NCI-H1092 (cell line): ENCODE measurements around the gene PDCD1LG2.
"Not testable (repeated sequence)": the region's sequence is repeated elsewhere in the genome, so short reads cannot be mapped to it uniquely, and the experiment has no call there.

ENCODE experiments used
- DNase-seq: peaks from one replicate; lab custom pipeline; 2025; lab: John Stamatoyannopoulos, UW

PDCD1LG2 gene

DNA sequence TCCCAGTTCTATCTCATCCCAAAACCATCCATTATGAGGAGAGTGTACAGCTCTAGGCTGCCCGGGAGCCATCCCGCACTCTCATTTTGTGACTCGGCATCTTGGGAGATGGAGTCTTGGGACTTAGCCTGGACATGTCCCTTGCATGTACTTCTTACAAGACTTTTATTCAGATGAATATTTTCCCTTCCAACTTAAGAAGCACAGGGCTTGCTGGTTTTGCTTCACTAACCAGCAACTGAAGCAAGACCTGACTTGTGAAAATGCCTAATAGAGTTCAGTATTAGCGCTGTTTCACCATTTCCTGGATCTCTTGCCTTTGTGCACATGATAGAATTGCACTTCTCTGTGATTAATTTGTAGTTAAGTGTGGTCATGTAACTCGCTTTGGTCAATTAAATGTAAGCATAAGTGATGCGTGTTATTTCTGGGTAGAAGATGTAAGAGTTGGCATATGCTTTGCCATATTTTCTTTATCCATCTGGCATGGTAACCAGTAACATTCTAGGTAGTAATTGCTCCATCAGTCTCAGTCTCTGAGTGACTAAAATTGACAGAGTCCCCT lies 55.8 kb downstream of the PDCD1LG2 start:
- DNase-seq: no peak

- DNase-seq: no peak
Measured at GRCh38 chr9:5568868-5569267, 58.5 kb downstream of the PDCD1LG2 start.

DNA sequence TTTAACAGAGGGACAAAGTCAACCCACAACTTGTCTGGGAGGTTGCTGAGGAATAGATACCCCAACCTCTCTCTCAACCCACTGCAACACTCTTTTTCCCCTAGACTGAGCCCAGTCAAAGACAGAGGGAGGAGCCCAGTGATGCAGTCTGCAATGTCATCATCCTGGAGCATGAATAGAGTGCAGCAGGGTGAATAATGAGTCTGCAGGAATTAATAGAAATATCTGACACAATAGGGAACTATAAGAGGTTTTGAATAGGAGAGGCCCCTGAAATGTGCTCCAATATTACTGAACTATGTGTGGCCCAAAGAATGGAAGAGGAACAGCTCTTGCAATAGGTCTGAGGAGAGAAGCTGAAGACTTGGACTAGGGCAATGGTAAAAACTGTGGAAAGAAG lies 59.1 kb downstream of the PDCD1LG2 start:
- no peak for DNase-seq

DNA sequence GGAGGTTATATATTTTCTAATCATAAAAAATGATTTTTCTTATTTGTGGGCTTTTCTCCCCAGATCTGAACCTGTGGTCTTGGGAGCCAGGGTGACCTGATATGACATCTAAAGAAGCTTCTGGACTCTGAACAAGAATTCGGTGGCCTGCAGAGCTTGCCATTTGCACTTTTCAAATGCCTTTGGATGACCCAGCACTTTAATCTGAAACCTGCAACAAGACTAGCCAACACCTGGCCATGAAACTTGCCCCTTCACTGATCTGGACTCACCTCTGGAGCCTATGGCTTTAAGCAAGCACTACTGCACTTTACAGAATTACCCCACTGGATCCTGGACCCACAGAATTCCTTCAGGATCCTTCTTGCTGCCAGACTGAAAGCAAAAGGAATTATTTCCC lies 59.6 kb downstream of the PDCD1LG2 start:
- DNase-seq: no peak

DNA sequence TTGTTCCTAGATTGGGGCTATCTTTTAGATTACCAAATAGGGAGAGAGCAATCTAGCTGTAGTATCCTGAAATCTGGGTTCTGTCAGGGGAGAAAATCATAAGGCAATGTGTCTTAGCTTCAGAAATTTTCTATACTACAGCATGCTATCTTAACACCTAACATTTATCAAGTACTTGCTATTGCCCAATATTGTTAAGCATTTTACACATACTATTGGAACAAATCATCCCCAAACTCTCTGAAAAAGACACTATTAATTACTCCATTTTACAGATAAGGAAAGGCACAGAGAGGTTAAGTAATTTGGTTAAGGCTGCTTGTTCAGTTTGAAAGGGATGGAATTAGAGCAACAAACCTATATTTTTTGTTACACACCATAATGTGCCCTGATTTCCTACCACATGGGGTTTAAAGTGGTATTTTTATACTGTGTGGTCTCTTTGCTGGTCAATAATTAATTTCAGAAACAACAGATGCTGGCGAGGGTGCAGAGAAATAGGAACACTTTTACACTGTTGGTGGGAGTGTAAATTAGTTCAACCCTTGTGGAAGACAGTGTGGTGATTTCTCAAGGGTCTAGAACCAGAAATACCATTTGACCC lies 61.4 kb downstream of the PDCD1LG2 start:
- no peak for DNase-seq

GRCh38 chr9:5574097-5574496 lies 63.8 kb downstream of the PDCD1LG2 start:
- no peak for DNase-seq

- no peak for DNase-seq
Measured at GRCh38 chr9:5575000-5575399, 64.7 kb downstream of the PDCD1LG2 start.

- no peak for DNase-seq
Measured at GRCh38 chr9:5577225-5577624, 66.9 kb downstream of the PDCD1LG2 start.

DNA sequence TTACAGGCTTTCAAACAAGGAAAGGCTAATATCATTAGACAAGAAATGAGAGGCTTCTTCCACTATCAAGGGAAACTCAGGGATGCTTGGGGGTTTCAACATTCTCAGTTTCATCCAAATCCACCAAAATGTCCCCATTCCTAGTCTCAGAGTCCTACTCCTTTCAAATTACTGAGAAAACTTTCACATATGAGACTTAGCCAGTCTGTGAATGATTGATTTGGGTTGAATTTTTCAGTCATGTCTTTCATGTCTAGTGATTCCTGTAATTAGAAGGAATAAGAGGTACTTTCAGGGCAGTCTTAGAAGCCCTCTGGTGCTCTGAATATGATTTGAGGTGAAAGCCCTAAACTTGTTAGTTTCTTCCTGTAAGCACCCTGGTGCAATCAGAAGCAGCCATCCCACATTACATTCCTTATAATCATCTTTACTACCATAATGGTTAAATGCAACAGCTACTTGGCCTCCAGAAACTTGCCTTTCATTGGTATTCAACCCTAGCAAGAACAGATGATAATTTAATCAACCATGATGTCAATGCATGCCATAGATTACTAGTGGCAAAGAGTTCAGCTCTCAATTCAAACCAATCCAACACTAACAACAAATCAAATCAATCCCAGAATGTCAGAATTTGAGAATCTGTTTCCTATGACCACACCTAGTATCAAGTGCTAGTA lies 67.8 kb downstream of the PDCD1LG2 start:
- no peak for DNase-seq

DNA sequence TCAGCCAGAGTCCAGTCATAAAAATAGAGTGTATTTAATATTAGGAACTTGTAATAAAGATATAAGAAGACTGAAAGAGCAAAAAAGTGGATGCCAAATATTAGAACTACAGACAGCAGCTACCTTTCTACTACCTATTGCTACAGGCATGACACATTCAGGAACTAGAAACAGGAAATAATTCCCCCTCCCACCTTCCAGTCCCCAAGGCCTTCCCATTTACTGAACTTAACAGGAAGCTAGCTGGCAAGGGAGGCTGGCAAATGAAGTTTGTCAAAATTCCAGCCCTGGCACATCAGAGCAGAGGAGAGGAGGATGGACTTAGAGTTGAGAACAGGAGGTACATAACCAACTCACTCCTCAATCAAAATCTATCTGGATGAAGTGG lies 68.4 kb downstream of the PDCD1LG2 start:
- DNase-seq: no peak

DNA sequence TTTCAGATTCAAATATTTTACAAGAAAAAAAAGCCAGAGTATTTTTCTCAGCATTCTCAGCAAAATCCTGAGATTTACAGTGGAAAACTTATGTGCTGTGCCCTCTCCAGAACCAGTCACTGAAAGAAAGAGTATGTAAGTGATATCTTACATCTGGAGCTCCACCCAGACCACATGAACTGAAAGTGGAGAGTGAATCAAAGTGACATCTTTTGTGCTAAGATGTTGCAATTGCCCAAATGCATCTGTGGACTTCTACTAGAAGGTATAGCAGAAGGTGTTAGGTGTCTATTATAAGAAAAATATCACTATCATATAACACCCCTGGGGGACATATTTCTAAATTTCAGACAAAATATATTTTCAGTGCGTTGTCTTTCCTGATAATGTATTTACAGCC lies 69.5 kb downstream of the PDCD1LG2 start:
- DNase-seq: no peak

- DNase-seq: no peak
Measured at GRCh38 chr9:5580650-5581049, 70.3 kb downstream of the PDCD1LG2 start.

- not testable (repeated sequence) for DNase-seq
Measured at GRCh38 chr9:5581706-5582105, 71.4 kb downstream of the PDCD1LG2 start.

GRCh38 chr9:5582835-5583195 lies 72.5 kb downstream of the PDCD1LG2 start:
- no peak for DNase-seq

GRCh38 chr9:5586391-5586802 lies 76.1 kb downstream of the PDCD1LG2 start:
- no peak for DNase-seq

- no peak for DNase-seq
Measured at GRCh38 chr9:5587024-5587423, 76.7 kb downstream of the PDCD1LG2 start.

DNA sequence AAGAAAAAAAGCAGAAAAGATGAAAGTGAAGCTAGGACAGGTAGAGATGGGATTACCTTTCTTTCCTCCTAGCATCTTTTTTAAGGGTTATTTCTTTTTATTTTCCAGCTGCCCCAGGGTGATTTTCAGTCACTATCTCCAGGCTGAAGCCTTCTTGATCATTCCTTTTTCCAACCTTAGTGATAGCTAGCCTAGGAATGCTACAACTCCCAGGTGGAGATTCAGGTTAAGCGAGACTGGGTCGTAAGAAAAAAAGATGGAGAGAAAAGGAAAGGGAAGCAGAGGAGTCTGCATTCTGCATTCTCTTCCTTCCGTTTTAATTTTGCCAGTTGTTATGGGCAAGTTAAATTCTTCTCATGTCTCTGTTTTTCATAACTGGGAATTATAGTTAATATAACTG lies 81.9 kb downstream of the PDCD1LG2 start:
- DNase-seq: no peak

GRCh38 chr9:5592904-5593303 lies 82.6 kb downstream of the PDCD1LG2 start:
- DNase-seq: no peak

DNA sequence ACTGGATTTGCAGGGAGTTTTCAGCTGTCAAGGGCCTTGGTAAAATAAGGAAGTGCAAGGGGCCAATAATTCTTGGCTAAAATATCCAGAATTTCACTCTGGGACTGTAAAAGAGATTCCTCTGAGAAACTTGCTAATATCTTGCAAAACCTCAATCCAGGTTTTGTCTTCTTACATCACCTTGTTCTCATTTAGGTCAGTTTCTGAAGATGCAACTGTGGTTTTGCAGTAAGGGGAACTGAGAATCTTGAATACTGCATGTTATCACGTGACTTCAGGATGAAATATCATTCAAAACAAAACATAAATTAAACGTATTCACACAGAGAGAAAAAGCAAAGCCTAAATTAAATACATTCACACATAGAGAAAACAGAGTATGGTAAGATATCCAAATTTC lies 83.6 kb downstream of the PDCD1LG2 start:
- DNase-seq: no peak

DNA sequence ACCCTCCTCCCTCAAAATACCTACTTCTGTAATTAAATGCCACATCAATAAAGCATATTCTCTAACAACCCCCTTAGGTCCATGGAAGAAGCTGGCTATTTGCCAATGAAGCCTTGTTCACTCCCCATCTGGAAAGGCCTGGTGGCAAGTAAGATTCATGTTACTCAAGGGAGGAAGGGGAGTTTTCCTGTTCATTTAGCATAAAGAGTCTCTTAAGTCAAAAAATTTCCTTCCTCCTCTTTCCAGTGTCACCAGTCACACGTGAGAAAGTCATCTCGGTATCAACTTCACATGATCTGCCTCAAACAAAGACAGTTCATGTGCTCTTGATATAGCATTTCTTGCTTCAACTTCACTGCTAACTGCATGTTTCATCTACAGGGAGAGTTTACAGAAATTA lies 85.8 kb downstream of the PDCD1LG2 start:
- no peak for DNase-seq

GRCh38 chr9:5608298-5609225 lies 98.2 kb downstream of the PDCD1LG2 start:
- DNase-seq: no peak

- DNase-seq: no peak
Measured at GRCh38 chr9:5609226-5609596, 98.9 kb downstream of the PDCD1LG2 start.

- DNase-seq: no peak
Measured at GRCh38 chr9:5610491-5610890, 100.2 kb downstream of the PDCD1LG2 start.
